K562 (cell line): ENCODE measurements around the gene HACL1. TPM values are rescaled to one million over a fixed set of nuclear protein-coding genes. Genes with fewer than 3 reads are reported as not detected.
"Not testable (repeated sequence)": the region's sequence is repeated elsewhere in the genome, so short reads cannot be mapped to it uniquely, and the experiment has no call there.

Source experiments
- ATAC-seq: fragments of 200-7000 bp; cut with Tn5 transposase; 3 replicates; pipeline ENCODE4 v1.9.1; 2020; ENCODE audit warnings: moderate library complexity
- BruUV-seq: library from RNA; stranded (reverse); fragments of 400-500 nt; replicated peaks from 2 replicates; lab custom pipeline; 2021; lab: Mats Ljungman, UMichigan
- CTCF ChIA-PET: fragments of 300-600 bp; formaldehyde crosslinking; extraction: SDS; loops from one replicate; lab custom pipeline; 2021; ENCODE audit warnings: low intra/inter-chr PET ratio; lab: Yijun Ruan, JAX
- POLR2A ChIA-PET: fragments of 300-600, 350-650 bp; sonication (Branson Sonifier 250); formaldehyde crosslinking; extraction: SDS; loops from one replicate; lab custom pipeline; 2021; ENCODE audit warnings: antibody characterized with exemption, inconsistent platforms; lab: Yijun Ruan, JAX
- DNase-seq, 4 experiments: peaks; one replicate each; pipeline versions ENCODE4 v3.0.0 to v3.0.0-alpha.2; 2011 to 2018; ENCODE audit warnings: low spot score in 3 of 4, mixed read lengths in 3 of 4; ENCODE audit errors: extremely low read depth in 1 of 4
- FAIRE-seq: peaks from 2 replicates; lab custom pipeline; 2011; peaks lifted over from hg19 to GRCh38; lab: Jason Lieb, UNC
- H2AFZ ChIP-seq: 2 replicates; pipeline ENCODE4 v1.6.0; 2011; ENCODE audit warnings: low read depth, low read length, control low read depth, inconsistent platforms
- H3K27ac ChIP-seq: fragments of 200-600 bp; 3 replicates; pipeline ENCODE4 v1.8.0; 2011; ENCODE audit warnings: low read depth, mild to moderate bottlenecking, control low read depth, inconsistent platforms, low read length, moderate library complexity, mixed read lengths; ENCODE audit errors: extremely low read depth
- H3K27me3 ChIP-seq, 2 experiments: fragments of 300-600 bp in 1 of 2; 2 replicates in 1 of 2; 3 replicates in 1 of 2; pipeline versions ENCODE4 v1.6.0 to v1.8.0; 2011; ENCODE audit warnings: inconsistent platforms in 2 of 2, low read length in 2 of 2, mild to moderate bottlenecking in 1 of 2, mixed read lengths in 1 of 2, moderate library complexity in 1 of 2; ENCODE audit not compliant: control insufficient read depth in 2 of 2, insufficient read depth in 2 of 2
- H3K36me3 ChIP-seq: fragments of 300-600 bp; 3 replicates; pipeline ENCODE4 v1.8.0; 2011; ENCODE audit warnings: mild to moderate bottlenecking, low read length, inconsistent platforms; ENCODE audit not compliant: control insufficient read depth, insufficient read depth
- H3K4me1 ChIP-seq, 2 experiments: fragments of 200-600 bp in 1 of 2; replicated peaks in 1 of 2; 2 replicates in 1 of 2; 3 replicates in 1 of 2; pipeline versions ENCODE4 v1.5.1 to v1.8.0; 2011; ENCODE audit warnings: inconsistent platforms in 2 of 2, low read length in 2 of 2, mild to moderate bottlenecking in 1 of 2, mixed read lengths in 1 of 2, moderate library complexity in 1 of 2; ENCODE audit not compliant: control insufficient read depth in 2 of 2, insufficient read depth in 2 of 2
- H3K4me2 ChIP-seq: 2 replicates; pipeline ENCODE4 v1.6.1; 2011; ENCODE audit warnings: low read length, control low read depth, inconsistent platforms, mixed read lengths; ENCODE audit not compliant: insufficient read depth
- H3K4me3 ChIP-seq: fragments of 200-600 bp; sonication (generic), shearing (Covaris generic); 2 replicates; pipeline ENCODE4 v1.5.1; 2016; ENCODE audit warnings: control low read depth, inconsistent platforms
- H3K79me2 ChIP-seq: fragments of 200-600 bp; 3 replicates; pipeline ENCODE4 v1.8.0; 2011; ENCODE audit warnings: low read length, inconsistent platforms; ENCODE audit not compliant: control insufficient read depth, insufficient read depth
- H3K9ac ChIP-seq, 2 experiments: 2 replicates each; pipeline versions ENCODE4 v1.6.0 to v1.6.1; 2011; ENCODE audit warnings: low read depth in 2 of 2, low read length in 2 of 2, control low read depth in 1 of 2, inconsistent platforms in 1 of 2, mild to moderate bottlenecking in 1 of 2, mixed read lengths in 1 of 2; ENCODE audit not compliant: insufficient read depth in 1 of 2
- H3K9me1 ChIP-seq: one replicate; pipeline ENCODE4 v1.6.0; 2011; ENCODE audit warnings: inconsistent platforms, mild to moderate bottlenecking, low read length, moderate library complexity; ENCODE audit not compliant: control insufficient read depth, insufficient read depth
- H3K9me3 ChIP-seq: replicated peaks from 2 replicates; pipeline ENCODE4 v1.5.1; 2011; ENCODE audit warnings: low read depth, low read length, inconsistent platforms; ENCODE audit not compliant: control insufficient read depth, insufficient read depth
- H4K20me1 ChIP-seq: replicated peaks from 2 replicates; pipeline ENCODE4 v1.6.1; 2011; ENCODE audit warnings: low read length, inconsistent platforms, mixed read lengths; ENCODE audit not compliant: control insufficient read depth, insufficient read depth
- ATF3 ChIP-seq, 2 experiments: fragments of 450-650 bp in 1 of 2; sonication (generic) in 1 of 2; formaldehyde crosslinking in 1 of 2; IDR thresholded peaks in 1 of 2; conservative IDR thresholded peaks in 1 of 2; 2 replicates each; pipeline versions ENCODE4 v1.6.1 to v1.8.1; 2016 to 2023; ENCODE audit warnings: mild to moderate bottlenecking in 2 of 2, moderate library complexity in 2 of 2, inconsistent platforms in 1 of 2, missing genetic modification reagents in 1 of 2
- CEBPB ChIP-seq: fragments of 450-650 bp; IDR thresholded peaks from 2 replicates; pipeline ENCODE4 v1.6.1; 2016; ENCODE audit warnings: missing genetic modification characterization, missing compliant biosample characterization
- CEBPG ChIP-seq, 3 experiments: fragments of 200-800 bp in 1 of 3; sonication (Bioruptor generic) in 1 of 3; sonication (generic) in 1 of 3; formaldehyde crosslinking in 1 of 3; IDR thresholded peaks in 2 of 3; conservative IDR thresholded peaks in 1 of 3; 2 replicates each; pipeline versions ENCODE4 v1.6.1 to v1.8.0; 2016 to 2022; ENCODE audit warnings: missing compliant biosample characterization in 2 of 3, missing genetic modification characterization in 2 of 3, mild to moderate bottlenecking in 1 of 3, missing genetic modification reagents in 1 of 3
- WGBS: fragments of 100-300 bp; shearing (Covaris generic); methylation state at CpG from one replicate; pipeline ENCODE4 v1.1.6; 2016; ENCODE audit warnings: low coverage, mixed read lengths; ENCODE audit not compliant: insufficient coverage; ENCODE audit errors: missing lambda C conversion rate; 5-methylcytosine and 5-hydroxymethylcytosine counted together
- in situ Hi-C: fragments of 300-500 bp; cut with MboI; formaldehyde crosslinking; loops from 4 replicates; pipeline ENCODE4 v1.15.0; 2018; ENCODE audit warnings: inconsistent platforms, mixed read lengths
- intact Hi-C: fragments of 100-400 bp; cut with micrococcal nuclease; formaldehyde crosslinking; loops from 2 replicates; pipeline ENCODE4 v1.14.2; 2022
- polyA plus RNA-seq, 8 experiments: library from polyadenylated mRNA; depleted of rRNA in 4 of 8; stranded (reverse) in 5 of 8; unstranded in 3 of 8; fragments of >200 nt; fragmentation: Nextera tagmentation in 2 of 8; fragmentation: Illumina TruSeq in 1 of 8; extraction: Ambion mirVana in 2 of 8; extraction: Trizol in 1 of 8; gene quantifications; 2 replicates each; pipeline versions ENCODE4 v1.2.1 to v1.2.3, GENCODE V29; 2011 to 2014; ENCODE audit warnings: inconsistent platforms in 1 of 8, missing spikeins in 1 of 8
- total RNA-seq, 7 experiments: library from RNA; depleted of rRNA in 6 of 7; stranded (reverse); fragments of >200 nt in 6 of 7; fragmentation: Illumina TruSeq in 2 of 7; extraction: Trizol in 2 of 7; gene quantifications; 2 replicates each; pipeline versions ENCODE4 v1.2.1 to v1.2.3, GENCODE V29; 2011 to 2021; ENCODE audit warnings: low replicate concordance in 1 of 7

Gene HACL1
- total and polyA plus RNA-seq, 9 of the 15 experiments (the other 6 are each of a cell fraction or from before 2014, with no cell fraction given) = 18.9 to 61.5 (median 30.5) TPM

DNA sequence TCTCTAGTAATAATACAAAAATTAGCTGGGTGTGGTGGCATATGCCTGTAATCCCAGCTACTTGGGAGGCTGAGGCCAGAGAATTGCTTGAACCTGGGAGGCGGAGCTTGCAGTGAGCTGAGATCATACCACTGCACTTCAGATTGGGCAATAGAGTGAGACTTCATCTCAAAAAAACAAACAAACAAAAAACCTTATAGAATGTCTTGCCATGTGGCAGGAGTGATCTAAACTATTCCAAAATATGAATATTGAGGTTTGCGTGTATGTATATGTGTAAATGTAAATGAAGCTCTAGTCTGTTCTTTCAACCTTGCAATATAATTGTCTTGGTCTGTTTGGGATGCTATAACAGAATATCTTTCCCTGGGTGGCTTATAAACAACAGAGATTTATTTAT, 68.8 kb downstream of the HACL1 start:
- H3K9me1 ChIP-seq; H3K27ac ChIP-seq; ATAC-seq; H3K4me3 ChIP-seq; H3K79me2 ChIP-seq; H3K9ac ChIP-seq; DNase-seq; H3K4me1 ChIP-seq; CTCF ChIA-PET; H3K4me2 ChIP-seq; intact Hi-C loops; H3K36me3 ChIP-seq; H3K9me3 ChIP-seq; H4K20me1 ChIP-seq; H2AFZ ChIP-seq; BruUV-seq; FAIRE-seq; in situ Hi-C loops; TF ChIP-seq CEBPG (CRISPR knock-in tag; IDR thresholded peaks at IDR 0.05): not testable (repeated sequence)
- POLR2A ChIA-PET = interaction anchor here (0.7 kb wide), 1 partner anchor 102 kb away, joined by 3 read pairs; no protein-coding TSS in a partner anchor
- WGBS = 23% methylated on average over 2 of the region's 2 CpGs
- peak; percentile 66; the same call in 1 of the 2 replicates for TF ChIP-seq CEBPB (tag)
- TF ChIP-seq CEBPG (tag; conservative IDR thresholded peaks at IDR 0.05 in 1 of 2, IDR thresholded peaks at IDR 0.05 in 1 of 2) = peak in 1 of 2 experiments; percentile 47; a peak in 2 of 4 replicates
- H3K27me3 ChIP-seq = peaks cover 43 to 52% of the 10 kb centered on the region in 2 experiments

DNA sequence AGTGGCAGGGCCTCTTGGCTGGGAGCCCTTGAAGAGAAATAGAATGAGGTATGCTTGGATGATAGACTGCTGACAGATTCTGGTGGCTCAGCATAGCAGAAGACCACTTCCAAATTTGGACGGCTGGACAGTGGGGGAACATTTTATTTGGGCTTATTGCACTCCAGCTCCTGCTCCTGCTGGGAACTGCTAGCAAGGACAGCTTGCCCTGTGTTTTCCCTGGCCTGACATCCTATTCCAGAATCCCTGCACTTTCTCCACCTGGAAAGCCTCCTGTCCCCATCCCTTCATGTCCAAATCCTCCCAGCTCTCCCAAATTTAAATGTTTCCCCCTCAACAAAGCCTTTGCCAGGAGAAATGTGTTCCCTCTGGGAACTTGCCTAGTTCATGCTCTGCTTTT, 70.0 kb downstream of the HACL1 start:
- 0% methylated on average over 1 of the region's 1 CpG for whole genome bisulfite sequencing
- H3K36me3 ChIP-seq = no peaks in the 10 kb centered on the region
- no peak overlapping the region for H3K27ac ChIP-seq
- FAIRE-seq (no peak), DNase-seq (no peak), ATAC-seq (no peak)
- H3K4me1 ChIP-seq = no peaks in the 10 kb centered on the region
- no peak overlapping the region for H3K9ac ChIP-seq
- peaks cover 38 to 51% of the 10 kb centered on the region in 2 experiments for H3K27me3 ChIP-seq
- POLR2A ChIA-PET = interaction anchor here (2.3 kb wide), 1 partner anchor 10 kb away, joined by 6 read pairs; no protein-coding TSS in a partner anchor
- H3K79me2 ChIP-seq = no peaks in the 10 kb centered on the region
- in situ Hi-C loops = no loop called here
- CTCF ChIA-PET = interaction anchor here (0.5 kb wide), 1 partner anchor 17 kb away, joined by 5 read pairs; no protein-coding TSS in a partner anchor
- no TSS peak for BruUV-seq
- H3K4me3 ChIP-seq = no peak overlapping the region
- H2AFZ ChIP-seq = no peak overlapping the region
- no peak overlapping the region for H3K4me2 ChIP-seq
- H3K9me3 ChIP-seq = no peaks in the 10 kb centered on the region
- H4K20me1 ChIP-seq = no peaks in the 10 kb centered on the region
- intact Hi-C loops = no loop called here
- H3K9me1 ChIP-seq = no peaks in the 10 kb centered on the region
- TF ChIP-seq ATF3 (IDR thresholded peaks at IDR 0.05) = no peak
- no peak for TF ChIP-seq ATF3 (CRISPR knock-in tag; conservative IDR thresholded peaks at IDR 0.05)
